22Rv1 (cell line): ENCODE results near the gene PPP3CA.

ENCODE experiments used
- H3K27ac ChIP-seq: fragments of 450-650 bp; 2 replicates; pipeline ENCODE4 v1.5.1; 2017
- CTCF ChIP-seq: fragments of 450-650 bp; IDR thresholded peaks from 2 replicates; pipeline ENCODE4 v1.5.1; 2017; ENCODE audit warnings: mild to moderate bottlenecking
- ZFX ChIP-seq: fragments of 450-650 bp; IDR thresholded peaks from 2 replicates; pipeline ENCODE4 v1.6.1; 2017; ENCODE audit warnings: antibody characterized with exemption, borderline replicate concordance

PPP3CA gene

GRCh38 chr4:101081166-101081565 lies 266.2 kb downstream of the PPP3CA start:
- H3K27ac ChIP-seq = peak overlapping the region; percentile 88
- TF ChIP-seq ZFX (no peak), CTCF (no peak)

- TF ChIP-seq ZFX = no peak
- no peak for TF ChIP-seq CTCF
- H3K27ac ChIP-seq = peak overlapping the region; percentile 88
Observed at GRCh38 chr4:101078950-101079349, 268.4 kb downstream of the PPP3CA start.

GRCh38 chr4:101076032-101076431 lies 271.3 kb downstream of the PPP3CA start:
- no peak for TF ChIP-seq ZFX
- no peak for TF ChIP-seq CTCF
- H3K27ac ChIP-seq = peak overlapping the region; percentile 88

- peak overlapping the region; percentile 88 for H3K27ac ChIP-seq
- TF ChIP-seq CTCF (no peak), ZFX (no peak)
Observed at GRCh38 chr4:101075536-101075935, 271.8 kb downstream of the PPP3CA start.

GRCh38 chr4:101074326-101074725 lies 273.0 kb downstream of the PPP3CA start:
- peak overlapping the region; percentile 88 for H3K27ac ChIP-seq
- TF ChIP-seq CTCF = no peak
- TF ChIP-seq ZFX = no peak

GRCh38 chr4:101071241-101071640 lies 276.1 kb downstream of the PPP3CA start:
- TF ChIP-seq ZFX (no peak), CTCF (no peak)

GRCh38 chr4:101068115-101068514 lies 279.2 kb downstream of the PPP3CA start:
- no peak for TF ChIP-seq CTCF
- TF ChIP-seq ZFX = no peak
- peak overlapping the region; percentile 64 for H3K27ac ChIP-seq

More at GRCh38 chr4:101071241-101071640, 276.1 kb downstream of the PPP3CA start:
- H3K27ac ChIP-seq = peak overlapping the region; percentile 64
